Measurements from ENCODE around the gene LSAMP. TPM values are rescaled to one million over a fixed set of nuclear protein-coding genes. Genes with fewer than 3 reads are reported as not detected.

LSAMP gene
- total RNA-seq, 4 donors from 2014 or later, result 4.3 to 5.2 (median 5.0) TPM

- Histone ChIP-seq H3K4me3 (no peak overlapping the region), H3K36me3 (no peaks in the 10 kb centered on the region), H3K27me3 (no peaks in the 10 kb centered on the region), H3K9me3 (no peaks in the 10 kb centered on the region), H3K4me1 (no peaks in the 10 kb centered on the region), H3K27ac (no peak overlapping the region)
- WGBS, result 69% methylated on average over 2 of the region's 2 CpGs
- TF ChIP-seq POLR2AphosphoS5 (IDR thresholded peaks at IDR 0.05) (no peak), POLR2A (IDR thresholded peaks at IDR 0.05) (no peak), CTCF (IDR thresholded peaks at IDR 0.05) (no peak)
- no peak for DNase-seq (ENCODE audit: low spot score in 2 of 2)
Measured at GRCh38 chr3:116002235-116002634, 443.1 kb downstream of the LSAMP start.

DNA sequence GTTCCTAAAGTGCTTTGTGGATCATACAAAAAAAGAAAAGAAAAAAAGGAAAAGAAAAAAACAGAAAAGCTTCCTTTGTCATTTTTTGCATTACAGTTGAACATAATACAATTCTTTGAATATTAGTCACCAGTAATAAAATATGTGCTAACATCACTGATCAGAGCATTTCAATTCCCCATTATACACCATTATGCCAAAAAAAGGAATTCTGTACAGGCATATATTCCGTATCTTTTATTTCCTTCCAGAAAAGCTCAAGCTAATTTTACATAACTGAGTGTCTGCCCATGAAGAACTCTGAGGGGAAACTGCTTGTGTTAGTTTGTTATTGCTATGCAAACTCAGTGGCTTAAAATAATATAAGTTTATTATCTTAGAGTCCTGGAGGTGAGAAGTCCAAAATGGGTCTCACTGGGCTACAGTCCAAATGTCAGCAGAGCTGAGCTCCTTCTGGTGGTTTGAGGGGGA is 444.1 kb downstream of the LSAMP start:
- H3K4me1 ChIP-seq, result no peaks in the 10 kb centered on the region
- H3K27me3 ChIP-seq, result no peaks in the 10 kb centered on the region
- no peak for DNase-seq (ENCODE audit: low spot score in 2 of 2)
- H3K9me3 ChIP-seq, result no peaks in the 10 kb centered on the region
- no peaks in the 10 kb centered on the region for H3K36me3 ChIP-seq
- 41% methylated on average over 1 of the region's 1 CpG for WGBS
- TF ChIP-seq EP300 (IDR thresholded peaks at IDR 0.05) (no peak), POLR2A (IDR thresholded peaks at IDR 0.05) (no peak), CTCF (IDR thresholded peaks at IDR 0.05) (no peak), POLR2AphosphoS5 (IDR thresholded peaks at IDR 0.05) (no peak)
- no peak overlapping the region for H3K4me3 ChIP-seq
- H3K27ac ChIP-seq, result no peak overlapping the region

DNA sequence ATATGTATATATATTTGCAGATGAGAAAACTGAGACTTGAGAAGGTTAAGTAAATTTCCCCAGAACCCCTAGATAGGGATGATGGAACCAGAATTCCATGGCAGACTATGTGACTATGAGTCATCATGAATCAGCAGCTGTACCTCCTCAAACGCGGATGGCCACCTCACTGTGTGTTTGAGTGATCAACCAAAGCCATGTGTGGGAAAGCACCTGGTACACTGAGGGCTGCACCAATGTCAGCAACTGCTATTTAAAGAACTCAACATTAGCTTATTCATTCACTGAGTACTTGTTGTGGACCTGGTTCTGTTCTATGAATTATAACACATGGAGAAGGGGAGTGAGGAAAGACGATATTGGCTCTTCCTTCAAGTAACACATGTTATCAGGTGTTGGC is 445.0 kb downstream of the LSAMP start:
- 64% methylated on average over 3 of the region's 3 CpGs for WGBS
- Histone ChIP-seq H3K27ac (no peak overlapping the region), H3K9me3 (no peaks in the 10 kb centered on the region), H3K36me3 (no peaks in the 10 kb centered on the region), H3K4me3 (no peak overlapping the region), H3K4me1 (no peaks in the 10 kb centered on the region), H3K27me3 (no peaks in the 10 kb centered on the region)
- TF ChIP-seq EP300 (IDR thresholded peaks at IDR 0.05) (no peak), POLR2AphosphoS5 (IDR thresholded peaks at IDR 0.05) (no peak), CTCF (IDR thresholded peaks at IDR 0.05) (no peak), POLR2A (IDR thresholded peaks at IDR 0.05) (no peak)
- no peak for DNase-seq (ENCODE audit: low spot score in 2 of 2)

DNA sequence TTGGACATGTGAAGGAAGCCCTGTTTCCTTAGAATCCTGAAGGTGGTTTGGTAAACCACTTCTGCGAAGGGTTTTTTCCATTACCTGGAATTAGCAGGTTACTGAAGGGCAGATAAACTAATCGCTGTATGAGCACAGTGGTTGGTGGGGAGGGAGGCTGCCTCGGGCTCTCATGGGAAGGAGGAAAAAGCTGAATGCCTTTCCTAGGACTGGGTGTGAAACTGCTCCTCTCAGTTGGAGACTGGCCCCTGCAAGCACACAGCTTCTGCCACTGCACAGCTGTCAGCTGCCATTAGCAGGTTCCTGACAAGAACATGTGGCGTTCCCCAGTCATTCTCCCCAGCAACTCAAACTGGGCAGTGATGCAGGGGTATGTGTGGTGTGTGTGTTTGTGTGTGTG is 445.7 kb downstream of the LSAMP start:
- no peak overlapping the region for H3K4me3 ChIP-seq
- H3K27ac ChIP-seq, result no peak overlapping the region
- H3K4me1 ChIP-seq, result no peaks in the 10 kb centered on the region
- WGBS, result 52% methylated on average over 4 of the region's 4 CpGs
- H3K27me3 ChIP-seq, result no peaks in the 10 kb centered on the region
- TF ChIP-seq CTCF (IDR thresholded peaks at IDR 0.05) (no peak), EP300 (IDR thresholded peaks at IDR 0.05) (no peak), POLR2A (IDR thresholded peaks at IDR 0.05) (no peak), POLR2AphosphoS5 (IDR thresholded peaks at IDR 0.05) (no peak)
- H3K36me3 ChIP-seq, result no peaks in the 10 kb centered on the region
- no peak for DNase-seq (ENCODE audit: low spot score in 2 of 2)
- H3K9me3 ChIP-seq, result no peaks in the 10 kb centered on the region

DNA sequence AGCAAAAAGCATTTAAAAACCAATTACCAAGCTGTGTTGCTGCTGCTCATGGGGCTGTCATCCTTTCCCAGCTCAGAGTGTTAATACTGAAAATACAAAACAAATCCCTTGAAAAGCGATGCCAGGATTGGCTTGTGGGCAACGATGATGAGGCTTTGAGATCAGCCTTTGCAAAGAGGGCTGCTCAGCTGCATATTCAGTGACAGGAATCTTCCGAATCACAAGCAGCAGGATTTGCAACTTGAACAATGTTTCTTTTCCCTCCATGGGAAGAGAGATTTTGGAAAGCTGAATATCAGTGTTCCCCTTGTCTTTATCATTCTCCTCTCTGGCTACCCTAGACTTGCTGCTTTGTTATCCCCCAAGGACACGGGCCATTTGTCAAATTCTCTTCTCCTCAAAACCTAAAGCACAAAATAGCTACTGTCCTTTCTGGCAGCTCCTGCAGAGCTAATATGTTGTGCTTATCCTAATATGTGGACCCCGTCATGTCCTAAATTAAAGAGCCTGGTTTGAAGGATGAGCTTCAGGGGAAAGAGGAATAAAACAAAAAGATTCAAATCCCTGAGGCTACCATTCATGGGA is 446.2 kb downstream of the LSAMP start:
- WGBS, result 65% methylated on average over 5 of the region's 5 CpGs
- no peak overlapping the region for H3K27ac ChIP-seq
- no peaks in the 10 kb centered on the region for H3K36me3 ChIP-seq

More for the DNA sequence above, 446.2 kb downstream of the LSAMP start:
- H3K4me1 ChIP-seq, result no peaks in the 10 kb centered on the region
- H3K27me3 ChIP-seq, result no peaks in the 10 kb centered on the region
- H3K4me3 ChIP-seq, result no peak overlapping the region
- DNase-seq (ENCODE audit: low spot score in 2 of 2), result no peak
- TF ChIP-seq EP300 (IDR thresholded peaks at IDR 0.05) (no peak), POLR2A (IDR thresholded peaks at IDR 0.05) (no peak), POLR2AphosphoS5 (IDR thresholded peaks at IDR 0.05) (no peak), CTCF (IDR thresholded peaks at IDR 0.05) (no peak)
- H3K9me3 ChIP-seq, result no peaks in the 10 kb centered on the region
